ENCODE data around the gene RABL2B.

Gene RABL2B

DNA sequence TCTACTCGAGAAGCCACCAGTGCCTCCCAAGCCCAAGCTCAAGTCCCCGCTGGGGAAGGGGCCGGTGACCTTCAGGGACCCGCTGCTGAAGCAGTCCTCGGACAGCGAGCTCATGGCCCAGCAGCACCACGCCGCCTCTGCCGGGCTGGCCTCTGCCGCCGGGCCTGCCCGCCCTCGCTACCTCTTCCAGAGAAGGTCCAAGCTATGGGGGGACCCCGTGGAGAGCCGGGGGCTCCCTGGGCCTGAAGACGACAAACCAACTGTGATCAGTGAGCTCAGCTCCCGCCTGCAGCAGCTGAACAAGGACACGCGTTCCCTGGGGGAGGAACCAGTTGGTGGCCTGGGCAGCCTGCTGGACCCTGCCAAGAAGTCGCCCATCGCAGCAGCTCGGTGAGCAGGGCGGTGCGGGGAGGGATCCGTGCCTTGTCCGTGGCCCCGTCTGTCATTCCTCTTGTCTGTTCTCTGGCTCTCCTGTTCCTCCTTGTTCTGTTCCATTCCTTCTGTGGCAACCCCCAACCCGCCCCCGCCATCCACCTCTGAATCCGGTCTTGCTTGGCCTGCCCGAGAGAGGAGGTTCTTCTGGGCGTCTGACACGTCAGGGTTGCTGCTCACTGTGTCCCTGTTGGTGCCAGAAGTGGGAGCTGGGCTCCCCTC lies 61.3 kb downstream of the RABL2B start:
- DNase-seq: no peak

DNA sequence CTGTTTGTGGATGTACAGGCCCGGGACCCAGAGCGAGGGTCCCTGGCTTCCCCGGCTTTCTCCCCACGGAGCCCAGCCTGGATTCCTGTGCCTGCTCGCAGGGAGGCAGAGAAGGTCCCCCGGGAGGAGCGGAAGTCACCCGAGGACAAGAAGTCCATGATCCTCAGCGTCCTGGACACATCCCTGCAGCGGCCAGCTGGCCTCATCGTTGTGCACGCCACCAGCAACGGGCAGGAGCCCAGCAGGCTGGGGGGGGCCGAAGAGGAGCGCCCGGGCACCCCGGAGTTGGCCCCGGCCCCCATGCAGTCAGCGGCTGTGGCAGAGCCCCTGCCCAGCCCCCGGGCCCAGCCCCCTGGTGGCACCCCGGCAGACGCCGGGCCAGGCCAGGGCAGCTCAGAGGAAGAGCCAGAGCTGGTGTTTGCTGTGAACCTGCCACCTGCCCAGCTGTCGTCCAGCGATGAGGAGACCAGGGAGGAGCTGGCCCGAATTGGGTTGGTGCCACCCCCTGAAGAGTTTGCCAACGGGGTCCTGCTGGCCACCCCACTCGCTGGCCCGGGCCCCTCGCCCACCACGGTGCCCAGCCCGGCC lies 62.1 kb downstream of the RABL2B start:
- DNase-seq: no peak

DNA sequence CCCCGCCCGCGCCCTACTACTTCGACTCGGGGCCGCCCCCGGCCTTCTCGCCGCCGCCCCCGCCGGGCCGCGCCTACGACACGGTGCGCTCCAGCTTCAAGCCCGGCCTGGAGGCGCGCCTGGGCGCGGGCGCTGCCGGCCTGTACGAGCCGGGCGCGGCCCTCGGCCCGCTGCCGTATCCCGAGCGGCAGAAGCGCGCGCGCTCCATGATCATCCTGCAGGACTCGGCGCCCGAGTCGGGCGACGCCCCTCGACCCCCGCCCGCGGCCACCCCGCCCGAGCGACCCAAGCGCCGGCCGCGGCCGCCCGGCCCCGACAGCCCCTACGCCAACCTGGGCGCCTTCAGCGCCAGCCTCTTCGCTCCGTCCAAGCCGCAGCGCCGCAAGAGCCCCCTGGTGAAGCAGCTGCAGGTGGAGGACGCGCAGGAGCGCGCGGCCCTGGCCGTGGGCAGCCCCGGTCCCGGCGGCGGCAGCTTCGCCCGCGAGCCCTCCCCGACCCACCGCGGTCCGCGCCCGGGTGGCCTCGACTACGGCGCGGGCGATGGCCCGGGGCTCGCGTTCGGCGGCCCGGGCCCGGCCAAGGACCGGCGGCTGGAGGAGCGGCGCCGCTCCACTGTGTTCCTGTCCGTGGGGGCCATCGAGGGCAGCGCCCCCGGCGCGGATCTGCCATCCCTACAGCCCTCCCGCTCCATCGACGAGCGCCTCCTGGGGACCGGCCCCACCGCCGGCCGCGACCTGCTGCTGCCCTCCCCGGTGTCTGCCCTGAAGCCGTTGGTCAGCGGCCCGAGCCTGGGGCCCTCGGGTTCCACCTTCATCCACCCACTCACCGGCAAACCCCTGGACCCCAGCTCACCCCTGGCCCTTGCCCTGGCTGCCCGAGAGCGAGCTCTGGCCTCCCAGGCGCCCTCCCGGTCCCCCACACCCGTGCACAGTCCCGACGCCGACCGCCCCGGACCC lies 62.9 kb downstream of the RABL2B start:
- DNase-seq: no peak

DNA sequence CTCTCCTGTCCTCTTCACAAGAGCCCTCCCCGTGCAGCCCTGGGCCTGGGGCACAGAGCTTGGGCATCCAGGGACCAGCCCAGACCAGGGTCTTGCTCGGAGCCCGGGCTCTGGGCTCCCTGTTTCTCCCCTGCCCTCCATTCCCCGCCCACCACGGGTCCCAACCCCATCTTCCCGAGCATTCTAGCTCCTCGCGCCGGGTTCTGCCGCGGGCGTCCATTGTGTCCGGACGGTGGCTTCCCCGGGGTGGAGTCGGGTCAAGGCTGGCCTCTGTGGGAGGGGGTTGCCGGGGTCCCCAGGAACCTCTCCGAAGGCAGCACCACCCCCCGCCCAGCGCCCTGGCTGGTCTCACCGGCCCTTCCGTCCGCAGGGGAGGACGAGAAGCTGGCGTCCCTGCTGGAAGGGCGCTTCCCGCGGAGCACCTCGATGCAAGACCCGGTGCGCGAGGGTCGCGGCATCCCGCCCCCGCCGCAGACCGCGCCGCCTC lies 63.6 kb downstream of the RABL2B start:
- DNase-seq: no peak

DNA sequence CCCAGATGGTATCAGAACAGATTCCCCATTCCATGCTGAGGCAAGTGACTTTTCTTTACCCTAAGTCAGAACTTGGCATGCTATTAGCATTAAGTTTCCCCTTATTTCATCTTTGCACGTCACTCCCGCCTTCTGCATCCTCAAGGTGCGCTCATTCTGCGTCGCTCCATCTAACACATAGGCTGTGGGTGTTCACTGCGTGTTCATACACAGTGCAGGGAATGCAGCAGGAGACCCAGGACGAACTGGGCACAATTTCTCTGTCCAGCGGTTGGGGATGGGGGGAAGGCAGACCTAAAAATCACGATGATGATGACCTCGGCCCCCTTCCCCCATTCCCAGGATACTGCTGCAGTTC lies 65.1 kb downstream of the RABL2B start:
- no peak for DNase-seq

DNA sequence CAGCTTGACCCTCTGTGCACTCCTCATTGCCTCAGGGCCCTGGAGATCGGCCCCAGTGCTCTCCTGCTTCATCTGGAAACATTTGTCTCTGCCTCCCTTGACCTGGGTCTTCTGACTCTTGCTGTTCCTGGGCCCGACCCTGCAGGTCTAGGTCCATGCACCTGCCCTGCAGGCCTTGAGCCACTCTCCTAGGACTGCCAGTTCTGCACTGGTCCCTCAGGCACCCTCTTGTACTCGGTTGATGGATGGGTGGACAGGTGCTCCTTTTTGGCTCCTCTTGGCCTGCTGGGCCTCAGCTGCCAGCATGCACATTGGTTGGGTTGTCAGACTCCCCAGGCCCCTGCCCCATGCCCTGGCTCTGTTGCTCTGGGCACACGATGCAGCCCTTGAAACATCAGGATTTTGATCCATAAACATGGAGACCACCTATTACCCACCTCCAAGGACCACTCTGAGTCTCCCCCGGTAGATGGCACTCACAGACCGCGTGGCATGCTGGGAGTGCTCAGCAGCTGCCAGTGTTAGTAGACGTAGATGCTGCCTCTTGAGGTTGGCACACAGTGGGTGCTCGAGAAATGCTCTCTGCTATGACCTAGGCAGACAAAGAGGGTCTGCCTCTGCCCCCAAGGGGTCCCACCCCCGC lies 65.6 kb downstream of the RABL2B start:
- no peak for DNase-seq

All from NCI-H1092 (cell line).